GM18498 (cell line): ENCODE data around the gene MAST3.
A peak's percentile ranks its signal among the peaks of the same experiment; 100 is the strongest.

Experiments used
- ATAC-seq: cut with Tn5 transposase; IDR thresholded peaks from one replicate; pipeline ENCODE4 v1.9.1; 2021; ENCODE audit warnings: mild to moderate bottlenecking, moderate library complexity; ENCODE audit not compliant: unreplicated experiment

MAST3 gene

GRCh38 chr19:18131841-18132596 is 34.4 kb downstream of the MAST3 start:
- no peak for ATAC-seq

GRCh38 chr19:18135712-18136584 is 38.4 kb downstream of the MAST3 start:
- ATAC-seq: no peak

- no peak for ATAC-seq
Measured at GRCh38 chr19:18137242-18137641, 39.7 kb downstream of the MAST3 start.

- ATAC-seq: no peak
Measured at GRCh38 chr19:18137657-18138339, 40.2 kb downstream of the MAST3 start.

- no peak for ATAC-seq
Measured at GRCh38 chr19:18140473-18140872, 42.9 kb downstream of the MAST3 start.

GRCh38 chr19:18141031-18141430 is 43.5 kb downstream of the MAST3 start:
- no peak for ATAC-seq

- ATAC-seq: no peak
Measured at GRCh38 chr19:18143902-18144301, 46.3 kb downstream of the MAST3 start.

GRCh38 chr19:18144361-18144760 is 46.8 kb downstream of the MAST3 start:
- ATAC-seq: no peak

GRCh38 chr19:18144906-18145305 is 47.3 kb downstream of the MAST3 start:
- ATAC-seq: no peak

GRCh38 chr19:18145391-18145999 is 47.9 kb downstream of the MAST3 start:
- no peak for ATAC-seq

GRCh38 chr19:18147396-18147795 is 49.8 kb downstream of the MAST3 start:
- ATAC-seq: no peak

GRCh38 chr19:18149596-18149975 is 52.0 kb downstream of the MAST3 start:
- ATAC-seq: no peak

GRCh38 chr19:18150776-18151624 is 53.4 kb downstream of the MAST3 start:
- no peak for ATAC-seq

GRCh38 chr19:18152442-18152816 is 54.9 kb downstream of the MAST3 start:
- peak; percentile 60 for ATAC-seq

- ATAC-seq: peak; percentile 78
Measured at GRCh38 chr19:18152817-18153555, 55.4 kb downstream of the MAST3 start, which contains the start of gene PIK3R2. Gene PIK3R2, plus strand, starts transcription at chr19:18153163. Its CDS starts 2,717 bp downstream, at chr19:18155880.

- no peak for ATAC-seq
Measured at GRCh38 chr19:18153556-18154134, 56.1 kb downstream of the MAST3 start.

- ATAC-seq: no peak
Measured at GRCh38 chr19:18155095-18156087, 57.8 kb downstream of the MAST3 start.

GRCh38 chr19:18156268-18156667 is 58.7 kb downstream of the MAST3 start:
- ATAC-seq: no peak
